SH-SY5Y (cell line): ENCODE data around the gene FBXO34.

ENCODE experiments used
- GATA2 ChIP-seq: IDR thresholded peaks from 2 replicates; pipeline ENCODE4 v1.6.1; 2011; ENCODE audit warnings: mild to moderate bottlenecking, low read depth, low read length
- GATA3 ChIP-seq: IDR thresholded peaks from 2 replicates; pipeline ENCODE4 v1.6.1; 2011; ENCODE audit warnings: low read depth, mild to moderate bottlenecking, low read length, moderate library complexity

GRCh38 chr14:55272922-55273321 lies 1.7 kb downstream of the FBXO34 start:
- TF ChIP-seq GATA3 (no peak), GATA2 (no peak)
